IPS-18a (cell line): ENCODE measurements around the gene SLC30A5.

Experiments
- H3K27ac ChIP-seq: one replicate; pipeline ENCODE4 v1.5.1; 2013; ENCODE audit warnings: low read length
- H3K27me3 ChIP-seq: one replicate; pipeline ENCODE4 v1.6.1; 2013; ENCODE audit warnings: mild to moderate bottlenecking, low read length; ENCODE audit not compliant: control insufficient read depth, insufficient read depth
- H3K36me3 ChIP-seq: one replicate; pipeline ENCODE4 v1.6.1; 2013; ENCODE audit warnings: low read depth, low read length; ENCODE audit not compliant: control insufficient read depth
- H3K4me1 ChIP-seq: one replicate; pipeline ENCODE4 v1.6.1; 2013; ENCODE audit warnings: low read depth, low read length; ENCODE audit not compliant: control insufficient read depth
- H3K4me3 ChIP-seq: one replicate; pipeline ENCODE4 v1.5.1; 2013; ENCODE audit warnings: low read length
- H3K9ac ChIP-seq: one replicate; pipeline ENCODE4 v1.6.1; 2013; ENCODE audit warnings: mild to moderate bottlenecking, low read length, moderate library complexity
- H3K9me3 ChIP-seq: one replicate; pipeline ENCODE4 v1.6.1; 2013; ENCODE audit warnings: low read depth, low read length; ENCODE audit not compliant: control insufficient read depth

The SLC30A5 gene

GRCh38 chr5:69170969-69171368 lies 77.2 kb downstream of the SLC30A5 start:
- H3K9me3 ChIP-seq: no peaks in the 10 kb centered on the region
- H3K27me3 ChIP-seq: no peaks in the 10 kb centered on the region
- peaks cover 14% of the 10 kb centered on the region for H3K4me1 ChIP-seq
- H3K36me3 ChIP-seq: peaks cover 76% of the 10 kb centered on the region
- H3K4me3 ChIP-seq: no peak overlapping the region
- H3K9ac ChIP-seq: no peak overlapping the region
- no peak overlapping the region for H3K27ac ChIP-seq
